Measurements from ENCODE around the gene CYLD. TPM values are rescaled to one million over a fixed set of nuclear protein-coding genes. Genes with fewer than 3 reads are reported as not detected.

The CYLD gene
- total RNA-seq, 1 experiment from 2014 or later: 9.8 TPM

GRCh38 chr16:50718761-50719400 is 23.0 kb upstream of the CYLD start:
- intact Hi-C loops (cut with micrococcal nuclease; ENCODE audit: unreplicated experiment): loop anchor here (1.0 kb wide), 2 partner anchors 13 to 22 kb away; no protein-coding TSS in a partner anchor
- Mint-ChIP-seq H3K4me3 (ENCODE audit: unreplicated experiment) (peak overlapping the region; percentile 50), H3K36me3 (ENCODE audit: insufficient read depth, unreplicated experiment) (no peaks in the 10 kb centered on the region), H3K4me1 (ENCODE audit: low read depth, unreplicated experiment) (peaks cover 20% of the 10 kb centered on the region), H3K27ac (ENCODE audit: unreplicated experiment) (no peak overlapping the region), H3K9me3 (ENCODE audit: unreplicated experiment) (no peaks in the 10 kb centered on the region), H3K27me3 (ENCODE audit: insufficient read depth, unreplicated experiment) (no peaks in the 10 kb centered on the region)
- BruUV-seq (replicated peaks): no TSS peak
- Histone ChIP-seq H3K27me3 (replicated peaks; ENCODE audit: control insufficient read depth, insufficient read depth, low read length) (no peaks in the 10 kb centered on the region), H3K4me3 (ENCODE audit: low read depth, low read length) (no peak overlapping the region; the same call in 1 of the 2 replicates), H3K9me3 (no peaks in the 10 kb centered on the region), H3K36me3 (ENCODE audit: control insufficient read depth, insufficient read depth, low read length) (no peaks in the 10 kb centered on the region), H3K4me1 (peaks cover 24% of the 10 kb centered on the region)
- TF ChIP-seq CTCF (IDR thresholded peaks at IDR 0.05; ENCODE audit: insufficient read depth in 1 of 2, low read depth in 1 of 2, low read length in 1 of 2, severe bottlenecking in 1 of 2, unreplicated experiment in 1 of 2): no peak
- POLR2A ChIA-PET: no interaction called here
- no peak for DNase-seq
- CTCF ChIA-PET: interaction anchor here (1.1 to 2.6 kb wide), 4 partner anchors 23 to 87 kb away, joined by 4 to 14 read pairs (median 4); partner anchors contain the start of gene CYLD

DNA sequence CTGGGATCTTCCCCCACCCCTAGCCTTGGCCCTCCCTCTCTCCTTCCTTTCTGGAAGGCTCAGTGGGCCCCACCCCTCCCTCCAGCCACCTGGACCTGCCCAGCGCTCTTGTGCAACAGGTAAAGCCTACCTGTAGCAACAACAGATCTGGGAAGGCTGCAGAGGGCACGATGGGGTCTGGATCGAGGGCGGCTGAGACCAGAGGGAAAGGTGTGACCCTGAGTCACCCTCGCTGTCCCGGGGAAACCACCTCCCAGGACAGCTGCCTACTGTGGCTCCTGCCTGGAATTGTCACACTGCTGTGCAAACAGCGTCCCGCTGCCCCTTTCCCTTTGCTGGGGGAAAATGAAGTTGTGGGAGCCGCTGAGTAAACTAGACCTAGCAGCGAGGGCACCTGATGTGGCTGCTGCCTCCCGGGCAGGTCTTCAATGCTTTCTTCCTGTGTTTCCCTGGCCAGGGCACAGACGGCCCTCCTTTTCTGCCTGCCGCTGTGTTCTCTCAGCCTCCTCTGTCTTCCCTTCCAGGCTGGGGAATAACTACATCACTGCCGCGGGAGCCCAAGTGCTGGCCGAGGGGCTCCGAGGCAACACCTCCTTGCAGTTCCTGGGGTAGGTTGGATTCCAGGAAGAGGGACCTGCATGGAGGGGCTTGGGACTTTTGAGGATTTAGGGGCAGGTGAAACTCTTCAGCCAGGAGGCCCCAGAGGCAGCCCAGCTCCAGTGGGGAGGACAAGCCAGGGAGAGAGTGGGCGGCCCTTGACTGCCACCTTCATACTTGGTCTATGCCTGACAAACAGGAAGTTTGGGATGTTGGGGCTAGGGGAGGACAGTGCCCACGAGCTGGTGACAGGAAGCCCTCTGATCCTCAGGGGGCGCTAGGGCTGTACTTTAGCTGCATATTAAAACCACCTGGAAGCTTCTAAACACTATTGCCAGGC is 22.2 kb upstream of the CYLD start:
- Mint-ChIP-seq H3K27me3 (ENCODE audit: insufficient read depth, unreplicated experiment) (no peaks in the 10 kb centered on the region), H3K9me3 (ENCODE audit: unreplicated experiment) (no peaks in the 10 kb centered on the region), H3K36me3 (ENCODE audit: insufficient read depth, unreplicated experiment) (no peaks in the 10 kb centered on the region), H3K27ac (ENCODE audit: unreplicated experiment) (peak overlapping the region; percentile 48), H3K4me1 (ENCODE audit: low read depth, unreplicated experiment) (peaks cover 20% of the 10 kb centered on the region), H3K4me3 (ENCODE audit: unreplicated experiment) (peak overlapping the region; percentile 50)
- intact Hi-C loops (cut with micrococcal nuclease; ENCODE audit: unreplicated experiment): loop anchor here (1.0 kb wide), 2 partner anchors 13 to 22 kb away; no protein-coding TSS in a partner anchor
- Histone ChIP-seq H3K27me3 (replicated peaks; ENCODE audit: control insufficient read depth, insufficient read depth, low read length) (no peaks in the 10 kb centered on the region), H3K4me1 (peaks cover 24% of the 10 kb centered on the region), H3K36me3 (ENCODE audit: control insufficient read depth, insufficient read depth, low read length) (no peaks in the 10 kb centered on the region), H3K9me3 (no peaks in the 10 kb centered on the region), H3K4me3 (ENCODE audit: low read depth, low read length) (peak overlapping the region; percentile 16; the same call in 1 of the 2 replicates)
- peak in 1 of 2 experiments; percentile 1 for TF ChIP-seq CTCF (IDR thresholded peaks at IDR 0.05; ENCODE audit: insufficient read depth in 1 of 2, low read depth in 1 of 2, low read length in 1 of 2, severe bottlenecking in 1 of 2, unreplicated experiment in 1 of 2)
- BruUV-seq (replicated peaks): no TSS peak
- peak; percentile 74 to 79 for DNase-seq
- POLR2A ChIA-PET: no interaction called here
- CTCF ChIA-PET: interaction anchor here (1.0 to 2.6 kb wide), 6 partner anchors 10 to 87 kb away, joined by 3 to 14 read pairs (median 4); partner anchors contain the start of gene CYLD

Measured in Caco-2 (cell line).